Neuronal stem cell (in vitro differentiated cells): ENCODE data around the gene ZNF292.

Source experiments
- DNase-seq: peaks from one replicate; pipeline ENCODE4 v3.0.0-alpha.2; 2013; ENCODE audit warnings: low spot score
- H2AFZ ChIP-seq: one replicate; pipeline ENCODE4 v1.6.1; 2013; ENCODE audit warnings: mild to moderate bottlenecking, low read length, inconsistent platforms
- H2AK5ac ChIP-seq: 2 replicates; pipeline ENCODE4 v1.6.1; 2013; ENCODE audit warnings: low read depth, mild to moderate bottlenecking, inconsistent platforms, low read length, moderate library complexity, mixed read lengths
- H2BK120ac ChIP-seq: 2 replicates; pipeline ENCODE4 v1.6.1; 2013; ENCODE audit warnings: low read depth, mild to moderate bottlenecking, inconsistent platforms, low read length, moderate library complexity, mixed read lengths
- H2BK12ac ChIP-seq: one replicate; pipeline ENCODE4 v1.6.1; 2013; ENCODE audit warnings: low read length, inconsistent platforms
- H2BK15ac ChIP-seq: 2 replicates; pipeline ENCODE4 v1.6.1; 2013; ENCODE audit warnings: mild to moderate bottlenecking, low read length, inconsistent platforms, mixed read lengths
- H2BK5ac ChIP-seq: one replicate; pipeline ENCODE4 v1.6.1; 2013; ENCODE audit warnings: inconsistent platforms, mild to moderate bottlenecking, low read length, moderate library complexity
- H3K14ac ChIP-seq: one replicate; pipeline ENCODE4 v1.6.1; 2013; ENCODE audit warnings: low read length, inconsistent platforms
- H3K18ac ChIP-seq: 2 replicates; pipeline ENCODE4 v1.6.1; 2013; ENCODE audit warnings: low read length, inconsistent platforms
- H3K23ac ChIP-seq: 2 replicates; pipeline ENCODE4 v1.6.1; 2013; ENCODE audit warnings: low read depth, mild to moderate bottlenecking, mixed read lengths, low read length, inconsistent platforms; ENCODE audit not compliant: poor library complexity
- H3K27ac ChIP-seq: replicated peaks from 3 replicates; pipeline ENCODE4 v1.5.1; 2013; ENCODE audit warnings: low read length, inconsistent platforms
- H3K27me3 ChIP-seq, 3 experiments: 2 replicates each; pipeline ENCODE4 v1.6.1; 2013; ENCODE audit warnings: low read length in 3 of 3, mild to moderate bottlenecking in 2 of 3, inconsistent platforms in 1 of 3, low read depth in 1 of 3, mixed read lengths in 1 of 3, moderate library complexity in 1 of 3; ENCODE audit not compliant: control insufficient read depth in 3 of 3, insufficient read depth in 3 of 3
- H3K36me3 ChIP-seq, 2 donors: replicated peaks in 1 of 2; 2 replicates each; pipeline ENCODE4 v1.6.1; 2013; ENCODE audit warnings: low read length in 2 of 2; ENCODE audit not compliant: control insufficient read depth in 2 of 2, insufficient read depth in 2 of 2
- H3K4ac ChIP-seq: 2 replicates; pipeline ENCODE4 v1.6.1; 2013; ENCODE audit warnings: inconsistent platforms, mild to moderate bottlenecking, low read length, moderate library complexity
- H3K4me1 ChIP-seq, 2 donors: 1 replicate in 1 of 2; 2 replicates in 1 of 2; pipeline ENCODE4 v1.6.1; 2013; ENCODE audit warnings: low read length in 2 of 2, low read depth in 1 of 2; ENCODE audit not compliant: control insufficient read depth in 2 of 2, insufficient read depth in 1 of 2
- H3K4me2 ChIP-seq: one replicate; pipeline ENCODE4 v1.6.1; 2013; ENCODE audit warnings: mild to moderate bottlenecking, low read length, inconsistent platforms; ENCODE audit not compliant: insufficient read depth, poor library complexity, severe bottlenecking
- H3K4me3 ChIP-seq, 2 donors: 2 replicates each; pipeline ENCODE4 v1.5.1; 2013; ENCODE audit warnings: low read length in 2 of 2, mild to moderate bottlenecking in 2 of 2, inconsistent platforms in 1 of 2, moderate library complexity in 1 of 2
- H3K79me1 ChIP-seq: one replicate; pipeline ENCODE4 v1.6.1; 2013; ENCODE audit warnings: low read depth, mild to moderate bottlenecking, inconsistent platforms, low read length, moderate library complexity
- H3K9ac ChIP-seq: one replicate; pipeline ENCODE4 v1.6.1; 2013; ENCODE audit warnings: mild to moderate bottlenecking, low read depth, low read length, inconsistent platforms; ENCODE audit not compliant: poor library complexity
- H3K9me3 ChIP-seq, 2 donors: replicated peaks in 1 of 2; 2 replicates each; pipeline versions ENCODE3 to v1.6.1; 2013; ENCODE audit warnings: low read length in 2 of 2, mild to moderate bottlenecking in 2 of 2, inconsistent platforms in 1 of 2, low read depth in 1 of 2, mixed read lengths in 1 of 2, moderate library complexity in 1 of 2; ENCODE audit not compliant: control insufficient read depth in 2 of 2, insufficient read depth in 1 of 2
- H4K8ac ChIP-seq: one replicate; pipeline ENCODE4 v1.6.1; 2013; ENCODE audit warnings: low read depth, mild to moderate bottlenecking, inconsistent platforms, low read length, moderate library complexity
- H4K91ac ChIP-seq: one replicate; pipeline ENCODE4 v1.6.1; 2013; ENCODE audit warnings: low read length, low read depth, mild to moderate bottlenecking, inconsistent platforms; ENCODE audit not compliant: poor library complexity
- WGBS, 2 donors: extraction: QIAGEN DNeasy Blood & Tissue Kit; methylation state at CpG; one replicate each; pipeline ENCODE4 v1.1.7; 2013; ENCODE audit warnings: missing lambda C conversion rate in 2 of 2, mixed read lengths in 1 of 2; ENCODE audit not compliant: insufficient read length in 2 of 2, insufficient replicate concordance in 1 of 2; ENCODE audit errors: extremely low coverage in 2 of 2; 5-methylcytosine and 5-hydroxymethylcytosine counted together

The ZNF292 gene

GRCh38 chr6:87224971-87225370, 69.6 kb downstream of the ZNF292 start:
- H2BK5ac ChIP-seq: no peak overlapping the region
- H3K18ac ChIP-seq: no peak overlapping the region
- H2BK15ac ChIP-seq: no peak overlapping the region
- peaks cover 11 to 95% of the 10 kb centered on the region in 2 donors for H3K36me3 ChIP-seq
- H3K4me3 ChIP-seq: no peak overlapping the region
- H2BK12ac ChIP-seq: no peak overlapping the region
- peaks cover 0 to 7% of the 10 kb centered on the region in 2 donors for H3K9me3 ChIP-seq
- no peak for DNase-seq
- no peak overlapping the region for H3K27ac ChIP-seq
- H2BK120ac ChIP-seq: no peak overlapping the region
- no peak overlapping the region for H3K14ac ChIP-seq
- H3K9ac ChIP-seq: no peak overlapping the region
- H3K4ac ChIP-seq: no peak overlapping the region
- no peak overlapping the region for H4K8ac ChIP-seq
- no peak overlapping the region for H2AFZ ChIP-seq
- H3K79me1 ChIP-seq: no peaks in the 10 kb centered on the region
- H3K27me3 ChIP-seq: no peaks in the 10 kb centered on the region
- no peak overlapping the region for H4K91ac ChIP-seq
- no peak overlapping the region for H3K23ac ChIP-seq
- WGBS, 2 donors: no CpG with 5 or more reads among the region's 1 CpG
- H2AK5ac ChIP-seq: no peak overlapping the region
- H3K4me1 ChIP-seq: no peaks in the 10 kb centered on the region
- H3K4me2 ChIP-seq: no peak overlapping the region

GRCh38 chr6:87225511-87225910, 70.1 kb downstream of the ZNF292 start:
- Histone ChIP-seq H3K18ac (no peak overlapping the region), H3K36me3 (peaks cover 11 to 93% of the 10 kb centered on the region in 2 donors), H3K9ac (no peak overlapping the region), H2BK15ac (no peak overlapping the region), H3K79me1 (no peaks in the 10 kb centered on the region), H3K4me3 (no peak overlapping the region), H3K23ac (no peak overlapping the region), H3K9me3 (peaks cover 0 to 7% of the 10 kb centered on the region in 2 donors), H2AFZ (no peak overlapping the region), H3K4ac (no peak overlapping the region), H3K27me3 (no peaks in the 10 kb centered on the region), H2BK12ac (no peak overlapping the region), H4K8ac (no peak overlapping the region), H2BK120ac (no peak overlapping the region), H4K91ac (no peak overlapping the region), H3K4me1 (no peaks in the 10 kb centered on the region), H3K4me2 (no peak overlapping the region), H2AK5ac (no peak overlapping the region), H2BK5ac (no peak overlapping the region), H3K27ac (no peak overlapping the region), H3K14ac (no peak overlapping the region)
- DNase-seq: no peak
- WGBS, 2 donors: no CpG with 5 or more reads among the region's 2 CpGs

- Histone ChIP-seq H3K4me1 (no peaks in the 10 kb centered on the region), H2BK12ac (no peak overlapping the region), H3K36me3 (peaks cover 9 to 92% of the 10 kb centered on the region in 2 donors), H3K27me3 (no peaks in the 10 kb centered on the region), H2BK15ac (no peak overlapping the region), H3K18ac (no peak overlapping the region), H4K91ac (no peak overlapping the region), H4K8ac (no peak overlapping the region), H2AK5ac (no peak overlapping the region), H3K27ac (no peak overlapping the region), H3K4me2 (no peak overlapping the region), H3K4me3 (no peak overlapping the region), H2AFZ (no peak overlapping the region), H3K4ac (no peak overlapping the region), H2BK5ac (no peak overlapping the region), H3K23ac (no peak overlapping the region), H3K14ac (no peak overlapping the region), H2BK120ac (no peak overlapping the region), H3K79me1 (no peaks in the 10 kb centered on the region), H3K9ac (no peak overlapping the region), H3K9me3 (peaks cover 0 to 7% of the 10 kb centered on the region in 2 donors)
- no peak for DNase-seq
These were observed 70.6 kb downstream of the ZNF292 start for GRCh38 chr6:87225937-87226336.

GRCh38 chr6:87230801-87231200, 75.4 kb downstream of the ZNF292 start:
- Histone ChIP-seq H4K91ac (no peak overlapping the region), H2AK5ac (no peak overlapping the region), H3K18ac (no peak overlapping the region), H3K4me1 (no peaks in the 10 kb centered on the region), H3K27me3 (no peaks in the 10 kb centered on the region), H2AFZ (no peak overlapping the region), H3K4me2 (no peak overlapping the region), H3K9ac (no peak overlapping the region), H3K14ac (no peak overlapping the region), H2BK12ac (no peak overlapping the region), H3K79me1 (no peaks in the 10 kb centered on the region), H4K8ac (no peak overlapping the region), H2BK5ac (no peak overlapping the region), H3K23ac (no peak overlapping the region), H2BK120ac (no peak overlapping the region), H3K9me3 (no peaks in the 10 kb centered on the region), H2BK15ac (no peak overlapping the region), H3K4me3 (no peak overlapping the region), H3K27ac (no peak overlapping the region), H3K36me3 (peaks cover 0 to 89% of the 10 kb centered on the region in 2 donors), H3K4ac (no peak overlapping the region)
- DNase-seq: no peak
- no CpG with 5 or more reads among the region's 1 CpG for WGBS, 2 donors
